SW480 (cell line): ENCODE data around the gene DAB2IP.

Experiments used
- DNase-seq: peaks from one replicate; pipeline ENCODE4 v3.0.0-alpha.2; 2016; ENCODE audit warnings: low spot score

The DAB2IP gene

DNA sequence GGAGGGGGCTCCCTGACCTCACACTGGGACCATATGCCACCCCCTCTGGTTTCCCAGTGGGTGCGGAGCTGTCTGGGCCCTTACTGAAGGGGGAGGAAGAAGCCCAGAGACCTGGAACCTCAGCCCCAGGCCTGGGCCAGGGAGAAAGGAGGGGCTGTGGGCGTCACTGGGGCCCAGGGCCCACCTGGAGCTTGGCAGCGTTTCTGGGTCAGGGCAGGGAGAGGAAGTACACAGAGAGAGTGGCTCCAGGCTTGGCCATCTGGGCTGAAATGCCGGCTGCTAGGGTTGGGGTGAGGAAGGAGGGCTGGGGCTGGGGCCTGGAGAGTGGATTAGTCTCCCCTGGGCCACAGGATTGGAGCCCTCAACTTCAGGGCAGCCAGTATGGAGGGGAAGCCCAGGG is 6.4 kb upstream of the DAB2IP start:
- no peak for DNase-seq

DNA sequence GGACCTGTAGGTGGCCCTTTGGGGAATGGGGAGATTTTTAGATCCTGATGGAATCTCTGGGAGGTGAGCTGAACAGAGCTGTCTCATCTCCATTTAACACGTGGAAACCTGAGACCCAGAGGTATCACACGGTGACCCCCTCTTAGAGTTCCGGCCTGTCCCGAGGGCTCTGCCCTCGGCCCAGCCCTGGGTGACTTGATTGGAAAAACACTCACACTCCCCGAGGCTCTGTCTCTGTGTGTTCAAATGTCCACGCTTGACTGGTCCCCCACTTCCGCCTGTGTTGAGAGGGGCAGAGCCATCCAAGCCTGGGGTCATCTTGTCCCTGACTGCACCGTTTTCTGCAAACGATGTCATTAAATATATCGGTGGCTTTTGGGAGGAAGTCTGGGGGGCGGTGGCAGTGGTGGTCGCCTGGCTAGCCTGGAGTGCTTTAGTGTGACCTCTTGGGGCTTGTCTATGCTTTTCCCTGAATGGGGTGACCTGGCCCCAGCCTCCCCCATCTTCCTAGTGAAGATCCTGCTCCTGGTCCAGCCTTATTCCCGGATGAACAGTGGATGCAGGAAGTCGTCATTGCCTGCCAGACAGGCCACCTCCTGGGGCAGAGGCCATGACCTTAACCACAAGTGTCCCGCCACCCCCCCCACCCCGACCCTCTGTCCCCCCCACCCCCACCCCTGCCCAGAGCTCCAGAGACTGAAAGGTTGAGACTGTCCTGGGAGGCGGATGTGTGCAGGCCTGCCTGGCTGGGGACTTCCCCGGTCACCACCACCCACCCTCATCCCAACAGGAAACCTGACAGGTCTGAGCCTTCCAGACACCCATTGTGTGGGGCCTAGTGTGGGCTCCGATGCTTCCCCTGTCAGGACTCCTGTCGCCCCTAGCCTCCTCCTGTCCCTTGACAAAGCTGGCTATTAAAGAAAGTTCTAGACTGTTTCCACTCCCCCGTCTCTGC is 5.3 kb upstream of the DAB2IP start:
- DNase-seq, result no peak

- no peak for DNase-seq
These were observed 4.4 kb upstream of the DAB2IP start for GRCh38 chr9:121646992-121647391.

- DNase-seq, result no peak
These were observed 3.3 kb upstream of the DAB2IP start for GRCh38 chr9:121648172-121648571.

GRCh38 chr9:121648799-121649198 is 2.6 kb upstream of the DAB2IP start:
- no peak for DNase-seq

GRCh38 chr9:121649476-121650216 is 1.8 kb upstream of the DAB2IP start:
- no peak for DNase-seq

DNA sequence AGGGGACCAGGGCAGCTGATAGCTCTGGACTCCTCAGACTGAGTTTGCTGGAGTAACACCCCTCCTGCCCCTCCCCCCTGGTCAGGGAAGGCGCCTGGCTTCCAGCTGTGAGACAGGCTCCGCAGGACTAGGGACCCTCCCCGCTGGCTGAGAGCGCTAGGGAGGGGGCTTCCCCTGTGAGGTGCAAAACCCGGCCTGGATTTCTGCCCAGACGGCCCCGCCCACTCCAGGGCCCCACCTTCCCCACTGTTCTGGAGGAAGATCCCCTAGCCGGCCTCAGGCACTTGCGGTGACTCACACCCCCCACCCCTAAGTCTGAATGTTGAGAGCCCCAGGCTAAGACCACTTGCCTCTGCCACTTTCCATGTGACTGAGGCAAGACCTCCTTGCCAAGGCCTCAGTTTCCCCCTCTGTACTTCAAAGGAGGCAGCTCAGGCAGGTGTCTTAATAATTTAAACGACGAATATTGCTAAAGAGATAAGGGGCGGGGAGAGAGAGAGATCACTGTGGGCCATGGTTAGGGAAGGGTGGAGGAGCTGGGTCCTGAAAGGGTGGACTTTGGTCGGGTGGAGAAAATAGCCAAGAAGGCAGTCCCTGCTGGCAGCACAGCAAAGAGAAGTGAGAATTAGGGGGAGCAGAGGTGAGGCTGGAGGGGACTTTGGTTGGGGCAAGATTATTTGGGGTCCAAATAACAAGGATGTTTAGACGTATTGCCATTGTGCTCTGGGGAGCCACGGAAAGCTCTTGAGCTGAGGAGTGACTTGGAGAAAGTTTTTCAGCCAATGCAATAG is 1.0 kb upstream of the DAB2IP start:
- peak; percentile 33 for DNase-seq

DNA sequence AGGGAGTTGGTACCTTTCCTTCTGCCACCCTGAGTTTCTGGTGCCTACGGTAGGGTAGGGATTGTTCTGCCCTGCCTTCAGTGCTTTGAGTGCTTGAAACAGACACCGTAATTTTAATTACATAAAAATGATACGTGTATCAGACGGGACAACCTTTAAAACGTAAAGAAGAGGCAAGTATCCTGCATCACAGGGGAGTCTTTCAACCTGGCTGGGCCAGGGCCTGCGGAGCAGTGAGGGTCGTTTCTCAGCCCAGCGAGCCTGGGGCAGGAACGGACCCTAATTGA is 483 bp upstream of the DAB2IP start:
- DNase-seq, result no peak

- no peak for DNase-seq
These were observed 795 bp downstream of the DAB2IP start for GRCh38 chr9:121652021-121652837.

GRCh38 chr9:121652838-121653231 is 1.4 kb downstream of the DAB2IP start:
- DNase-seq, result no peak

- DNase-seq, result no peak
These were observed 3.2 kb downstream of the DAB2IP start for GRCh38 chr9:121654499-121655140.

GRCh38 chr9:121655231-121655755 is 3.9 kb downstream of the DAB2IP start:
- no peak for DNase-seq

- DNase-seq, result no peak
These were observed 5.6 kb downstream of the DAB2IP start for GRCh38 chr9:121656941-121657470.

DNA sequence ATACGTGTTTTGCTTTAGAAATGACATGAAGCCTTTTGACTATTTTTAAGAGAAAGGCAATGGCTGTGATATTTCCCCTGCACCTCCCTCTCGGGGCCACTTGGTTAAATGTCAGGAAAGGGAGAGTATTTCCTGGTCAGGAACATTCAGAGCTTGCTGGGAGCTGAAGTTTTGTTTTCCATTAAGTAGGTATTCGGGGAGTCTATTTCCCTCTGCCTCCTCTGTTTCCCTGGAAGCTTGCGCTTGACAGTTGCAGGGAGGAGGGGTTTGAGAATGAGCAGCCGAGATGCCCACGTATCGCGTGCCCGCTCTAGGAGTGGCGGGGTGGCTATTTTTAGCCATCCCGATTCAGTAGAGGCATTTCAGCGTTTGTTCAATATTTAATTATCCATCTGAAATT is 6.7 kb downstream of the DAB2IP start:
- DNase-seq, result no peak

GRCh38 chr9:121658591-121658990 is 7.2 kb downstream of the DAB2IP start:
- DNase-seq, result no peak

DNA sequence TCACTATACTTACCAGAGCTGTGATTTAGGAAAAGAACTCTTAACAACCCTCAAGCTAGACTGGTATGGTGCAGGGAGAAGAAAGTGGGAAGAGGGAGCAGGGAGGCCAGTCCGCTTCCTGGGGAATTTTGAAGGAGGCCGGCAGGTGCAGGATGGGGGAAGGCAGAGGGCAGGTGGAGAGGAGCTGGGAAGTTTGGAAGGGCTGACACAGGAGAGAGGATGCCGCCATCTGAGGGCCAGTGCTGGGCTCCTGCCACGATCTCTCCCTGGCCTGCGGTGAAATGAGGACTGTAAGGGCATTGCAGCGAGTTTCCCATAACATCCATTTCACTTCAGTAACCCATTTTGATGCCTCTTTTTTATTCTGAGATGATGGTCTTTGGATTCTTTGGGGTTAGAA is 8.9 kb downstream of the DAB2IP start:
- DNase-seq, result no peak

DNA sequence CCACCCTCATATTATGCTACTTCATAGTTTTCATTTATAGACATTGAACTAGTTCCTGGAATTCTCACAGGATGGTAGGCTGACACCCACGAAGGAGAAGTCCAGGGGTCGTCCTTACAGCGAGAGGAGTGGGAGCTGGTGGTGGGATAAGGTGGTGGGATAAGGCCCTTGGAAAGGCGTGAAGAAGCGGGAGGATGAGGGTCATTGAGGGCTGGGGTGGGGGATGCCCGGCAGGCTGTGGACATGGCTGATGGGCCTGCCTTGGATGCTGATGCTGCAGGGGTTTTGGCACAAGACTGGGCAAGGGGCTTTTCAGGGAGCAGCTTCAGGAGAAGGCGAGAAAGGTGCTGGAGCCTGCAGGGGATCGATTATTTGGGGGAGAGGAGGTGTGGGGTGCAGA is 9.4 kb downstream of the DAB2IP start:
- DNase-seq, result no peak

- no peak for DNase-seq
These were observed 9.9 kb downstream of the DAB2IP start for GRCh38 chr9:121661328-121661727.

- no peak for DNase-seq
These were observed 10.9 kb downstream of the DAB2IP start for GRCh38 chr9:121662359-121662758.

GRCh38 chr9:121662891-121663580 is 11.6 kb downstream of the DAB2IP start:
- DNase-seq, result no peak
